HL-60 (cell line): ENCODE results near the gene SLC25A26.

Source experiments
- CTCF ChIP-seq: IDR thresholded peaks from one replicate; pipeline ENCODE4 v1.5.1; 2011; ENCODE audit warnings: low read length, control low read depth, inconsistent platforms; ENCODE audit not compliant: insufficient read depth
- GABPA ChIP-seq: IDR thresholded peaks from 2 replicates; pipeline ENCODE4 v1.6.1; 2012; ENCODE audit warnings: low read depth
- POLR2AphosphoS5 ChIP-seq: IDR thresholded peaks from 2 replicates; pipeline ENCODE4 v1.6.1; 2012; ENCODE audit warnings: low read depth
- REST ChIP-seq: IDR thresholded peaks from 2 replicates; pipeline ENCODE4 v1.6.1; 2012; ENCODE audit warnings: low read depth; ENCODE audit not compliant: insufficient replicate concordance

- TF ChIP-seq GABPA (no peak), CTCF (no peak), POLR2AphosphoS5 (no peak), REST (no peak)
These were observed 46.2 kb downstream of the SLC25A26 start for GRCh38 chr3:66267031-66267430.
